ENCODE results near the gene GPR87. TPM values are rescaled to one million over a fixed set of nuclear protein-coding genes. Genes with fewer than 3 reads are reported as not detected.

Gene GPR87
- polyA plus RNA-seq, 3 donors = 0.15 TPM; not detected in 2

DNA sequence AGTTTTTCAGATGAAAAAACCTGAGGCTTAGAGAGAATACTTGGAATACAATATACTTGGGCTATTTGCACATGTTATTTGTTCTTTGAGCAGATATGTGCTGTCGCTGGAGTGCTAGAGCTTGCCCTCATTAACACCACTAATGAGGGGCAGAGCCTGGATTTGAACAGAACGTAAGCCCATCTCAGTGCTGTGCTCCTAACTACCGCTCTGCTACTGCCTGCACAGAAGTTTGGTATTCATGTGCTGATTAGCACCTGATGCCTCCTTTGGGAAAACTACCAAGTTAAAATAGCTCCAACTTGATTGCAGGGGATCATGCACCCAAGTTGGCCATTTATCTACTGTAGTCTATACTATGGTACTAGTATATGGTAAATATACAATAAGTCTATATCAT is 3.6 kb downstream of the GPR87 start:
- H3K27me3 ChIP-seq (ENCODE audit: control insufficient read depth in 2 of 2, insufficient read depth in 2 of 2, low read length in 2 of 2) = no peaks in the 10 kb centered on the region
- H3K4me2 ChIP-seq (replicated peaks; ENCODE audit: extremely low read depth, low read length, poor library complexity, severe bottlenecking) = no peak overlapping the region
- H3K27me3 Mint-ChIP-seq (ENCODE audit: low read depth in 3 of 3) = peaks cover 0 to 2% (median 0%) of the 10 kb centered on the region in 3 donors
- H3K79me2 ChIP-seq (ENCODE audit: insufficient read depth, low read length) = no peaks in the 10 kb centered on the region
- intact Hi-C loops (cut with micrococcal nuclease) = no loop called here
- peaks cover 4% of the 10 kb centered on the region for H3K4me1 Mint-ChIP-seq
- no peak overlapping the region for H3K9ac ChIP-seq (ENCODE audit: insufficient read depth, low read length, poor library complexity, severe bottlenecking)
- DNase-seq = no peak
- no peaks in the 10 kb centered on the region for H3K9me3 Mint-ChIP-seq
- no peak overlapping the region for H3K27ac Mint-ChIP-seq
- no peaks in the 10 kb centered on the region for H4K20me1 ChIP-seq (ENCODE audit: insufficient read depth, low read length)
- no peaks in the 10 kb centered on the region for H3K36me3 Mint-ChIP-seq
- H3K36me3 ChIP-seq (replicated peaks in 1 of 2; ENCODE audit: control insufficient read depth in 1 of 2, insufficient read depth in 2 of 2, low read length in 2 of 2) = no peaks in the 10 kb centered on the region
- H3K4me3 ChIP-seq (replicated peaks in 1 of 3; ENCODE audit: low read depth in 2 of 3, low read length in 3 of 3) = no peak overlapping the region
- no peaks in the 10 kb centered on the region for H3K9me3 ChIP-seq (replicated peaks in 1 of 2; ENCODE audit: control insufficient read depth in 1 of 2, insufficient read depth in 1 of 2, low read length in 2 of 2)
- H2AFZ ChIP-seq (ENCODE audit: insufficient read depth, low read depth, low read length, poor library complexity, severe bottlenecking) = no peak overlapping the region
- peaks cover under 1 to 3% of the 10 kb centered on the region in 2 donors for H3K4me1 ChIP-seq (ENCODE audit: control insufficient read depth in 1 of 2, insufficient read depth in 2 of 2, low read length in 2 of 2)
- TF ChIP-seq, protein P1, sequence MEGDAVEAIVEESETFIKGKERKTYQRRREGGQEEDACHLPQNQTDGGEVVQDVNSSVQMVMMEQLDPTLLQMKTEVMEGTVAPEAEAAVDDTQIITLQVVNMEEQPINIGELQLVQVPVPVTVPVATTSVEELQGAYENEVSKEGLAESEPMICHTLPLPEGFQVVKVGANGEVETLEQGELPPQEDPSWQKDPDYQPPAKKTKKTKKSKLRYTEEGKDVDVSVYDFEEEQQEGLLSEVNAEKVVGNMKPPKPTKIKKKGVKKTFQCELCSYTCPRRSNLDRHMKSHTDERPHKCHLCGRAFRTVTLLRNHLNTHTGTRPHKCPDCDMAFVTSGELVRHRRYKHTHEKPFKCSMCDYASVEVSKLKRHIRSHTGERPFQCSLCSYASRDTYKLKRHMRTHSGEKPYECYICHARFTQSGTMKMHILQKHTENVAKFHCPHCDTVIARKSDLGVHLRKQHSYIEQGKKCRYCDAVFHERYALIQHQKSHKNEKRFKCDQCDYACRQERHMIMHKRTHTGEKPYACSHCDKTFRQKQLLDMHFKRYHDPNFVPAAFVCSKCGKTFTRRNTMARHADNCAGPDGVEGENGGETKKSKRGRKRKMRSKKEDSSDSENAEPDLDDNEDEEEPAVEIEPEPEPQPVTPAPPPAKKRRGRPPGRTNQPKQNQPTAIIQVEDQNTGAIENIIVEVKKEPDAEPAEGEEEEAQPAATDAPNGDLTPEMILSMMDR (IDR thresholded peaks at IDR 0.05) = no peak
- no peak overlapping the region for H3K27ac ChIP-seq (ENCODE audit: low read depth in 1 of 2, low read length in 2 of 2)
- WGBS (ENCODE audit: insufficient coverage) = 100% methylated on average over 2 of the region's 3 CpGs
- no peak overlapping the region for H3K4me3 Mint-ChIP-seq

DNA sequence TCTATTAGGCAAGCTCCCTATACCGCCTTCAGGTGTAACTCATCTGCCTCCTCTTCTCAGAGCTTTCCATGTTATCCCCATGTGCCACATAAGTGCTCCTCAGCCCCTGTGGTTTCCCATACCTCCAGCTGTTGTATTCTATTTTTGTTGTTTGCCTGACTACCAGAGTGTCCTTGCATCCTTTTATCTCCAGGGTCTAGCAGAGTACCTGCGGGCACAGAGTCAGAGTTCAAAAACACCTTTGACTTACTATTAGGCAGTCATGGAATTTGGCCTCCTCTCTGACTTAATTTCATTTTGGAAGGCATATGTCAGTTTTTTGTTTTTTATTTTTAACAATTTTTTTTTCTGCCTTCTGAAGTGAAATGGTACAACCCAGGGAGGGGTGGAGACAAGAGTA is 7.1 kb downstream of the GPR87 start:
- no peaks in the 10 kb centered on the region for H3K27me3 ChIP-seq (ENCODE audit: control insufficient read depth in 2 of 2, insufficient read depth in 2 of 2, low read length in 2 of 2)
- no peaks in the 10 kb centered on the region for H3K9me3 ChIP-seq (replicated peaks in 1 of 2; ENCODE audit: control insufficient read depth in 1 of 2, insufficient read depth in 1 of 2, low read length in 2 of 2)
- Mint-ChIP-seq H3K36me3 (no peaks in the 10 kb centered on the region), H3K27me3 (ENCODE audit: low read depth in 3 of 3) (no peaks in the 10 kb centered on the region), H3K4me3 (no peak overlapping the region), H3K27ac (no peak overlapping the region), H3K4me1 (peaks cover 3% of the 10 kb centered on the region), H3K9me3 (no peaks in the 10 kb centered on the region)
- no peak overlapping the region for H3K27ac ChIP-seq (ENCODE audit: low read depth in 1 of 2, low read length in 2 of 2)
- no peak overlapping the region for H3K9ac ChIP-seq (ENCODE audit: insufficient read depth, low read length, poor library complexity, severe bottlenecking)
- TF ChIP-seq, protein P1 (IDR thresholded peaks at IDR 0.05) = no peak
- H3K4me3 ChIP-seq (replicated peaks in 1 of 3; ENCODE audit: low read depth in 2 of 3, low read length in 3 of 3) = no peak overlapping the region
- H3K36me3 ChIP-seq (replicated peaks in 1 of 2; ENCODE audit: control insufficient read depth in 1 of 2, insufficient read depth in 2 of 2, low read length in 2 of 2) = no peaks in the 10 kb centered on the region
- WGBS (ENCODE audit: insufficient coverage) = 100% methylated on average over 1 of the region's 2 CpGs
- DNase-seq = no peak
- intact Hi-C loops (cut with micrococcal nuclease) = no loop called here
- H3K79me2 ChIP-seq (ENCODE audit: insufficient read depth, low read length) = no peaks in the 10 kb centered on the region
- H2AFZ ChIP-seq (ENCODE audit: insufficient read depth, low read depth, low read length, poor library complexity, severe bottlenecking) = no peak overlapping the region
- no peak overlapping the region for H3K4me2 ChIP-seq (replicated peaks; ENCODE audit: extremely low read depth, low read length, poor library complexity, severe bottlenecking)
- no peaks in the 10 kb centered on the region for H4K20me1 ChIP-seq (ENCODE audit: insufficient read depth, low read length)
- no peaks in the 10 kb centered on the region for H3K4me1 ChIP-seq (ENCODE audit: control insufficient read depth in 1 of 2, insufficient read depth in 2 of 2, low read length in 2 of 2)
